ENCODE results near the gene HEBP1. TPM values are rescaled to one million over a fixed set of nuclear protein-coding genes. Genes with fewer than 3 reads are reported as not detected.

HEBP1 gene
- total and polyA plus RNA-seq, 4 donors = 27.7 to 70.0 (median 50.3) TPM

DNA sequence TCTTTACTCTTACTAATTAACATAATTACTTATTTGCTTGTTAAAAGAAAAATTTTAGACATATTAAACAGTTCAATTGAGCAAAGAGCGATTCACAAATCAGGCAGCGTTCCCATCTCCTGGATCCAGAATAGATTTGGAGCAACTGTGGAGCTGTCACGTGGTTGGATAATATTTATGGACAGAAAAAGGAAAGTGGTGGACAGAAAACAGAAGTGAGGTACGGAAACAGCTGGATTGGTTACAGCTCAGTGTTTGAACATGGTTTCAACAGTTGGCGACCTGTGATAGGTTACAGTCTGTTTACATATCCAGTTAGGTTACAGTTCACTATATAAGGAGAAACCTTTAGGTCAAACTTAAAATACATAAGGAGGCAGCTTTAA, 24.5 kb upstream of the HEBP1 start:
- WGBS = 50% methylated on average over 5 of the region's 5 CpGs
- H3K9ac ChIP-seq (ENCODE audit: low read depth in 1 of 2, low read length in 2 of 2) = no peak overlapping the region

GRCh38 chr12:13023811-13024530, 23.9 kb upstream of the HEBP1 start:
- no peak overlapping the region for H3K9ac ChIP-seq (ENCODE audit: low read depth in 1 of 2, low read length in 2 of 2)
- TF ChIP-seq HNF4A (conservative IDR thresholded peaks at IDR 0.05) = no peak
- peak; percentile 17 for TF ChIP-seq CTCF (IDR thresholded peaks at IDR 0.05; ENCODE audit: low read depth, low read length, missing input control)
- peak in 1 of 2 donors; percentile 72 for TF ChIP-seq RAD21 (IDR thresholded peaks at IDR 0.05)
- no peak for TF ChIP-seq ZBTB33 (IDR thresholded peaks at IDR 0.05)
- TF ChIP-seq FOXA1 (IDR thresholded peaks at IDR 0.05) = no peak
- no peak for TF ChIP-seq TAF1 (conservative IDR thresholded peaks at IDR 0.05)
- TF ChIP-seq RXRA (IDR thresholded peaks at IDR 0.05) = no peak
- no peak overlapping the region for H3K4me3 ChIP-seq (ENCODE audit: low read depth in 1 of 3, low read length in 3 of 3)
- no peaks in the 10 kb centered on the region for H3K9me3 ChIP-seq (ENCODE audit: control insufficient read depth in 4 of 4, low read length in 3 of 4)
- H3K4me1 ChIP-seq (ENCODE audit: control insufficient read depth in 4 of 4, insufficient read depth in 4 of 4, low read length in 3 of 4) = no peaks in the 10 kb centered on the region
- no peaks in the 10 kb centered on the region for H3K27me3 ChIP-seq (ENCODE audit: control insufficient read depth in 4 of 4, insufficient read depth in 4 of 4, low read length in 3 of 4)
- no peaks in the 10 kb centered on the region for H3K36me3 ChIP-seq (ENCODE audit: control insufficient read depth in 4 of 4, insufficient read depth in 3 of 4, low read depth in 1 of 4, low read length in 3 of 4)
- WGBS = 81% methylated on average over 6 of the region's 6 CpGs
- DNase-seq (ENCODE audit: low spot score) = no peak
- H3K27ac ChIP-seq (ENCODE audit: low read depth in 1 of 2, low read length in 2 of 2) = no peak overlapping the region

More for the DNA sequence above, 24.5 kb upstream of the HEBP1 start:
- H3K4me3 ChIP-seq (ENCODE audit: low read depth in 1 of 3, low read length in 3 of 3) = no peak overlapping the region
- TF ChIP-seq FOXA2 (IDR thresholded peaks at IDR 0.05) (peak; percentile 46), HNF4A (conservative IDR thresholded peaks at IDR 0.05) (no peak)
- DNase-seq (ENCODE audit: low spot score) = no peak
- no peak overlapping the region for H3K27ac ChIP-seq (ENCODE audit: low read depth in 1 of 2, low read length in 2 of 2)
- H3K4me1 ChIP-seq (ENCODE audit: control insufficient read depth in 4 of 4, insufficient read depth in 4 of 4, low read length in 3 of 4) = no peaks in the 10 kb centered on the region
- no peaks in the 10 kb centered on the region for H3K36me3 ChIP-seq (ENCODE audit: control insufficient read depth in 4 of 4, insufficient read depth in 3 of 4, low read depth in 1 of 4, low read length in 3 of 4)
- no peaks in the 10 kb centered on the region for H3K9me3 ChIP-seq (ENCODE audit: control insufficient read depth in 4 of 4, low read length in 3 of 4)
- no peaks in the 10 kb centered on the region for H3K27me3 ChIP-seq (ENCODE audit: control insufficient read depth in 4 of 4, insufficient read depth in 4 of 4, low read length in 3 of 4)

DNA sequence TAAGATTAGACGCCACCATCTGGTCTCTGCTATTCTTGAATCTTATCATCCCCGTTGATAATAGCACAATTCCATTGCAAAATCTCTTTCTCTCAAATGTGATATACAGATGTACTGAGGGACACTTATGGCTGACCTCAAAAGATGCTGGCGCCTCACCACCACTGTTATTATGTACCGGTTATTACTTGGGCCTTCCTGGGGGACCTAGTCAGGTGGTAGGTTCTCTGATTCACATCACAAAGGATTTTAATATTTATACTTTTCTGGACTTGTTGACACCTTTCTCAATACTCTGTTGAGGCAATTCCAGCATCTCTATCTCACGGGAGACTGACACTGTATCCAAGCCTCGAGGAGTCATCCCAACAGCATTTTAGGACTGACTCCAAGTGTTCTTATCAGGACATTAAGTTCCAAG, 22.8 kb upstream of the HEBP1 start:
- no peak for DNase-seq (ENCODE audit: low spot score)
- Histone ChIP-seq H3K4me1 (ENCODE audit: control insufficient read depth in 4 of 4, insufficient read depth in 4 of 4, low read length in 3 of 4) (no peaks in the 10 kb centered on the region), H3K27me3 (ENCODE audit: control insufficient read depth in 4 of 4, insufficient read depth in 4 of 4, low read length in 3 of 4) (no peaks in the 10 kb centered on the region), H3K9me3 (ENCODE audit: control insufficient read depth in 4 of 4, low read length in 3 of 4) (no peaks in the 10 kb centered on the region), H3K27ac (ENCODE audit: low read depth in 1 of 2, low read length in 2 of 2) (no peak overlapping the region), H3K4me3 (ENCODE audit: low read depth in 1 of 3, low read length in 3 of 3) (no peak overlapping the region), H3K9ac (ENCODE audit: low read depth in 1 of 2, low read length in 2 of 2) (no peak overlapping the region), H3K36me3 (ENCODE audit: control insufficient read depth in 4 of 4, insufficient read depth in 3 of 4, low read depth in 1 of 4, low read length in 3 of 4) (no peaks in the 10 kb centered on the region)
- TF ChIP-seq FOXA2 (IDR thresholded peaks at IDR 0.05) (no peak), SP1 (IDR thresholded peaks at IDR 0.05) (no peak), GABPA (IDR thresholded peaks at IDR 0.05 in 1 of 2, conservative IDR thresholded peaks at IDR 0.05 in 1 of 2) (no peak), FOXA1 (IDR thresholded peaks at IDR 0.05) (no peak)
- 86% methylated on average over 6 of the region's 6 CpGs for WGBS
